Measurements from ENCODE around the gene KRTAP19-8. TPM values are rescaled to one million over a fixed set of nuclear protein-coding genes. Genes with fewer than 3 reads are reported as not detected.

Gene KRTAP19-8
- not detected in 2 replicates for total RNA-seq

GRCh38 chr21:31038376-31038775 lies at the start of gene KRTAP19-8:
Gene KRTAP19-8, minus strand, starts transcription at chr21:31038476. Its CDS starts 33 bp downstream, at chr21:31038443.

Other genes starting within 250 kb of the KRTAP19-8 start
- not detected in 2 replicates for gene KRTAP8-1, start 225.2 kb downstream of the KRTAP19-8 start, total RNA-seq
- gene KRTAP7-1, start 208.7 kb downstream of the KRTAP19-8 start, total RNA-seq: not detected in 2 replicates
- not detected in 2 replicates for gene KRTAP11-1, start 156.9 kb downstream of the KRTAP19-8 start, total RNA-seq